ENCODE data around the gene TNFRSF1B. TPM values are rescaled to one million over a fixed set of nuclear protein-coding genes. Genes with fewer than 3 reads are reported as not detected.

Gene TNFRSF1B
- total RNA-seq, 1 experiment from 2014 or later, result 3.5 TPM

DNA sequence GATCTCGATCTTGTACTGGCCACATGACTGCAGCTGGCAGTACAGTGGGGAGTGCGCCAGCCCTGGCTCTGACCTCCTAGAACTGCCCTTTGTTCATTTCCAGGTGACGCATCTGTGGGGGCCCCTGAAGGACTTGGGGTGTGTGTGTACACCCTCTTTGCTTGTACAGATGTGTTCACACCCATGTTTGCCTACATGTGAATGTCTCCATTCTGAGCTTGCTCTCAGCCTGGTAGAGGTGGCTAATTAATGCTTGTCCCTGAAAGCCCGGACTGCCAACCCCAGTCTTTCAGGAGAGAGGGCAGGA, 19.8 kb downstream of the TNFRSF1B start:
- POLR2A ChIA-PET, result no interaction called here
- H3K4me1 Mint-ChIP-seq (ENCODE audit: low read depth, unreplicated experiment), result peaks cover 13% of the 10 kb centered on the region
- H3K9me3 Mint-ChIP-seq (ENCODE audit: unreplicated experiment), result no peaks in the 10 kb centered on the region
- H3K27me3 Mint-ChIP-seq (ENCODE audit: insufficient read depth, unreplicated experiment), result no peaks in the 10 kb centered on the region
- CTCF ChIA-PET, result no interaction called here
- no peaks in the 10 kb centered on the region for H3K4me1 ChIP-seq
- DNase-seq, result no peak
- no peak overlapping the region for H3K4me3 Mint-ChIP-seq (ENCODE audit: unreplicated experiment)
- intact Hi-C loops (cut with micrococcal nuclease; ENCODE audit: unreplicated experiment), result no loop called here
- H3K27me3 ChIP-seq (replicated peaks; ENCODE audit: control insufficient read depth, insufficient read depth, low read length), result no peaks in the 10 kb centered on the region
- H3K9me3 ChIP-seq, result no peaks in the 10 kb centered on the region
- TF ChIP-seq, protein P1, sequence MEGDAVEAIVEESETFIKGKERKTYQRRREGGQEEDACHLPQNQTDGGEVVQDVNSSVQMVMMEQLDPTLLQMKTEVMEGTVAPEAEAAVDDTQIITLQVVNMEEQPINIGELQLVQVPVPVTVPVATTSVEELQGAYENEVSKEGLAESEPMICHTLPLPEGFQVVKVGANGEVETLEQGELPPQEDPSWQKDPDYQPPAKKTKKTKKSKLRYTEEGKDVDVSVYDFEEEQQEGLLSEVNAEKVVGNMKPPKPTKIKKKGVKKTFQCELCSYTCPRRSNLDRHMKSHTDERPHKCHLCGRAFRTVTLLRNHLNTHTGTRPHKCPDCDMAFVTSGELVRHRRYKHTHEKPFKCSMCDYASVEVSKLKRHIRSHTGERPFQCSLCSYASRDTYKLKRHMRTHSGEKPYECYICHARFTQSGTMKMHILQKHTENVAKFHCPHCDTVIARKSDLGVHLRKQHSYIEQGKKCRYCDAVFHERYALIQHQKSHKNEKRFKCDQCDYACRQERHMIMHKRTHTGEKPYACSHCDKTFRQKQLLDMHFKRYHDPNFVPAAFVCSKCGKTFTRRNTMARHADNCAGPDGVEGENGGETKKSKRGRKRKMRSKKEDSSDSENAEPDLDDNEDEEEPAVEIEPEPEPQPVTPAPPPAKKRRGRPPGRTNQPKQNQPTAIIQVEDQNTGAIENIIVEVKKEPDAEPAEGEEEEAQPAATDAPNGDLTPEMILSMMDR (IDR thresholded peaks at IDR 0.05; ENCODE audit: insufficient read depth in 1 of 2, low read depth in 1 of 2, low read length in 1 of 2, severe bottlenecking in 1 of 2, unreplicated experiment in 1 of 2), result no peak
- H3K27ac Mint-ChIP-seq (ENCODE audit: unreplicated experiment), result no peak overlapping the region
- no peak overlapping the region for H3K4me3 ChIP-seq (ENCODE audit: low read depth, low read length)
- no peaks in the 10 kb centered on the region for H3K36me3 Mint-ChIP-seq (ENCODE audit: insufficient read depth, unreplicated experiment)
- H3K36me3 ChIP-seq (ENCODE audit: control insufficient read depth, insufficient read depth, low read length), result no peaks in the 10 kb centered on the region
- no TSS peak for BruUV-seq (replicated peaks)

DNA sequence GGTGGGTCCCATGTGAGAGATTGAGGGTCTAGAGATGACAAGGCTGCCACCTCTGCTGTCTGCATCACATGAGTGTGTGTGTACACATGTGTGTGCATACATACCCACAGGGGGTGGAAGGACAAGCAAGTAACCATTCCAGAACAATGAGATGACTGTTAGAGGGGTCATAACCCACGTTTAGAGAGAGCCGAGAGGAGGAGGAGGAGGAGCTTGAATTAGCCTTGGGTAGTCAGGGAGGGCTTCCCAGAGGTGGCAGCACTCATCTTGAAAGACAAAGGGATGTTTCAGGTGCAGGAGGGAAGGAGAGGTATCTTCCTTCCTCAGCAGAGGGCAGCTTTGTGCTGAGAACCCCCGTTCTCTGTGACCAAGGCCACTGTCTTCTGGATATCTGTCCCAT, 21.3 kb downstream of the TNFRSF1B start:
- Mint-ChIP-seq H3K36me3 (ENCODE audit: insufficient read depth, unreplicated experiment) (no peaks in the 10 kb centered on the region), H3K9me3 (ENCODE audit: unreplicated experiment) (no peaks in the 10 kb centered on the region), H3K27ac (ENCODE audit: unreplicated experiment) (no peak overlapping the region), H3K4me1 (ENCODE audit: low read depth, unreplicated experiment) (peaks cover 13% of the 10 kb centered on the region), H3K27me3 (ENCODE audit: insufficient read depth, unreplicated experiment) (no peaks in the 10 kb centered on the region), H3K4me3 (ENCODE audit: unreplicated experiment) (no peak overlapping the region)
- intact Hi-C loops (cut with micrococcal nuclease; ENCODE audit: unreplicated experiment), result no loop called here
- ChIA-PET POLR2A (no interaction called here), CTCF (no interaction called here)
- Histone ChIP-seq H3K27me3 (replicated peaks; ENCODE audit: control insufficient read depth, insufficient read depth, low read length) (no peaks in the 10 kb centered on the region), H3K4me1 (no peaks in the 10 kb centered on the region), H3K36me3 (ENCODE audit: control insufficient read depth, insufficient read depth, low read length) (no peaks in the 10 kb centered on the region), H3K4me3 (ENCODE audit: low read depth, low read length) (no peak overlapping the region), H3K9me3 (no peaks in the 10 kb centered on the region)
- no TSS peak for BruUV-seq (replicated peaks)
- DNase-seq, result no peak
- TF ChIP-seq, protein P1 (IDR thresholded peaks at IDR 0.05; ENCODE audit: insufficient read depth in 1 of 2, low read depth in 1 of 2, low read length in 1 of 2, severe bottlenecking in 1 of 2, unreplicated experiment in 1 of 2), result no peak

DNA sequence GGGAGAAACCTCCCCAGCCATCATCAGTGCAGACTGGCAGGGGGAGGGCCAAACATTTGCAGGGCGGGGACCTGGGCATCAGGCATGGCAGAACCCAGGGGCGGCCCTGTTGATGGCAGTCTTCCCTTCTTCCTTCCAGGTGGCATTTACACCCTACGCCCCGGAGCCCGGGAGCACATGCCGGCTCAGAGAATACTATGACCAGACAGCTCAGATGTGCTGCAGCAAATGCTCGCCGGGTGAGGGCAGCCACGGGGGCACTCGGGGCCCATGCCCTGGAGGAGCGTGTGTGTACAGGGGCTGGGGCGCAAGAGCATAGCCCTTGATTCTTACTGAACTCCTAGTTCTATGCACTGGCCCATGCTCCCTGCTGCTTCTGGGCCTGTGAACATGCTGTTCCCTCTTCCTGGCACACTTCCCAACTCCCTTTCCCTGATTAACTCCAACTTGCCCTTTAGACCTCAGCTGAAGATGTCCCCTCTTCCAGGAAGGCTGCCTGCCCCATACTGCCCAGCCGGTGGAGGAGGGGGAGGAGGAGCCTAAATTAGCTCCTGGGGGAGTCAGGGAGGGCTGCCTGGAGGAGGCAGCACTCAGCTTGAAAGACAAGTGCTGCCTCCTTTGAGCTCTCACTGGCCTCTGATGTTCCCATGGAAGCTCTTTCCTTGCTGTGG, 22.0 kb downstream of the TNFRSF1B start:
- H3K27me3 Mint-ChIP-seq (ENCODE audit: insufficient read depth, unreplicated experiment), result no peaks in the 10 kb centered on the region
- intact Hi-C loops (cut with micrococcal nuclease; ENCODE audit: unreplicated experiment), result no loop called here
- H3K4me3 ChIP-seq (ENCODE audit: low read depth, low read length), result no peak overlapping the region
- POLR2A ChIA-PET, result no interaction called here
- H3K4me3 Mint-ChIP-seq (ENCODE audit: unreplicated experiment), result no peak overlapping the region
- BruUV-seq (replicated peaks), result no TSS peak
- no peak overlapping the region for H3K27ac Mint-ChIP-seq (ENCODE audit: unreplicated experiment)
- H3K27me3 ChIP-seq (replicated peaks; ENCODE audit: control insufficient read depth, insufficient read depth, low read length), result no peaks in the 10 kb centered on the region
- CTCF ChIA-PET, result no interaction called here
- H3K36me3 Mint-ChIP-seq (ENCODE audit: insufficient read depth, unreplicated experiment), result no peaks in the 10 kb centered on the region
- TF ChIP-seq, protein P1 (IDR thresholded peaks at IDR 0.05; ENCODE audit: insufficient read depth in 1 of 2, low read depth in 1 of 2, low read length in 1 of 2, severe bottlenecking in 1 of 2, unreplicated experiment in 1 of 2), result no peak
- peaks cover 9% of the 10 kb centered on the region for H3K4me1 Mint-ChIP-seq (ENCODE audit: low read depth, unreplicated experiment)
- no peak for DNase-seq
- H3K4me1 ChIP-seq, result no peaks in the 10 kb centered on the region
- H3K9me3 ChIP-seq, result no peaks in the 10 kb centered on the region
- H3K36me3 ChIP-seq (ENCODE audit: control insufficient read depth, insufficient read depth, low read length), result no peaks in the 10 kb centered on the region
- no peaks in the 10 kb centered on the region for H3K9me3 Mint-ChIP-seq (ENCODE audit: unreplicated experiment)

All from Caco-2 (cell line).